PC-3 (cell line): Measurements from ENCODE around the gene DENND5B. TPM values are rescaled to one million over a fixed set of nuclear protein-coding genes. Genes with fewer than 3 reads are reported as not detected.
"Not testable (repeated sequence)": the region's sequence is repeated elsewhere in the genome, so short reads cannot be mapped to it uniquely, and the experiment has no call there.

ENCODE experiments used
- ATAC-seq: fragments of 200-7000 bp; cut with Tn5 transposase; 2 replicates; pipeline ENCODE4 v1.9.1; 2020; ENCODE audit warnings: mild to moderate bottlenecking, moderate library complexity
- BruUV-seq: library from RNA; stranded (reverse); fragments of 400-500 nt; replicated peaks from 2 replicates; lab custom pipeline; 2021; lab: Mats Ljungman, UMichigan
- CTCF ChIA-PET: fragments of 300-600 bp; sonication (Branson Sonifier 250); formaldehyde crosslinking; loops from one replicate; lab custom pipeline; 2022; ENCODE audit warnings: antibody characterized with exemption; lab: Charles Lee
- POLR2A ChIA-PET: fragments of 300-600 bp; sonication (Branson Sonifier 250); formaldehyde crosslinking; loops from one replicate; lab custom pipeline; 2022; ENCODE audit warnings: antibody characterized with exemption; ENCODE audit not compliant: unreplicated experiment; lab: Charles Lee
- DNase-seq: peaks from one replicate; pipeline ENCODE4 v3.0.0-alpha.2; 2015
- H2AFZ ChIP-seq: fragments of 300-600 bp; sonication (generic); 2 replicates; pipeline ENCODE4 v1.6.0; 2016; ENCODE audit warnings: antibody characterized with exemption, low read length
- H3F3A ChIP-seq: fragments of 300-600 bp; sonication (generic); one replicate; pipeline ENCODE4 v1.6.0; 2017; ENCODE audit warnings: antibody characterized with exemption, low read length, control low read depth, mild to moderate bottlenecking; ENCODE audit not compliant: unreplicated experiment
- H3K27ac ChIP-seq: fragments of 300-600 bp; sonication (generic); 2 replicates; pipeline ENCODE4 v1.5.1; 2016; ENCODE audit warnings: mild to moderate bottlenecking, low read length
- H3K27me3 ChIP-seq: fragments of 300-600 bp; sonication (generic); 2 replicates; pipeline ENCODE4 v1.6.1; 2016; ENCODE audit warnings: low read length, mixed read lengths
- H3K36me3 ChIP-seq: fragments of 300-600 bp; sonication (generic); 2 replicates; pipeline ENCODE4 v1.6.1; 2016; ENCODE audit warnings: low read depth, mixed run types, low read length, mixed read lengths
- H3K4me1 ChIP-seq: fragments of 300-600 bp; sonication (generic); 2 replicates; pipeline ENCODE4 v1.5.1; 2016; ENCODE audit warnings: low read length; ENCODE audit not compliant: insufficient read depth
- H3K4me2 ChIP-seq: fragments of 300-600 bp; sonication (generic); 2 replicates; pipeline ENCODE4 v1.6.0; 2016; ENCODE audit warnings: low read length
- H3K4me3 ChIP-seq: fragments of 300-600 bp; sonication (generic); 2 replicates; pipeline ENCODE4 v1.5.1; 2016; ENCODE audit warnings: mild to moderate bottlenecking, low read length, mixed read lengths
- H3K79me2 ChIP-seq: fragments of 300-600 bp; sonication (generic); 2 replicates; pipeline ENCODE4 v1.6.1; 2017; ENCODE audit warnings: low read length, mixed read lengths
- H3K9ac ChIP-seq: fragments of 300-600 bp; sonication (generic); 2 replicates; pipeline ENCODE4 v1.6.0; 2016; ENCODE audit warnings: mild to moderate bottlenecking, low read length
- H3K9me2 ChIP-seq: fragments of 300-600 bp; sonication (generic); replicated peaks from 2 replicates; pipeline ENCODE4 v1.6.1; 2016; ENCODE audit warnings: mixed run types, low read length, mixed read lengths
- H3K9me3 ChIP-seq: fragments of 300-600 bp; sonication (generic); 2 replicates; pipeline ENCODE4 v1.6.1; 2016; ENCODE audit warnings: low read length, mixed read lengths
- H4K20me1 ChIP-seq: fragments of 300-600 bp; sonication (generic); 2 replicates; pipeline ENCODE4 v1.6.1; 2016; ENCODE audit warnings: low read length, mixed read lengths
- CTCF ChIP-seq: fragments of 300-600 bp; sonication (generic); conservative IDR thresholded peaks from 2 replicates; pipeline ENCODE4 v1.5.1; 2017; ENCODE audit warnings: antibody characterized with exemption, low read depth, mild to moderate bottlenecking, low read length
- EZH2 ChIP-seq: fragments of 300-600 bp; sonication (generic); IDR thresholded peaks from one replicate; pipeline ENCODE4 v1.6.1; 2017; ENCODE audit warnings: antibody characterized with exemption, mild to moderate bottlenecking, low read length; ENCODE audit not compliant: unreplicated experiment
- EZH2phosphoT487 ChIP-seq: fragments of 300-600 bp; sonication (generic); IDR thresholded peaks from 2 replicates; pipeline ENCODE4 v1.6.1; 2018; ENCODE audit warnings: mild to moderate bottlenecking, antibody characterized with exemption, low read length, borderline replicate concordance
- intact Hi-C: fragments of 100-400 bp; cut with micrococcal nuclease; formaldehyde crosslinking; loops from 2 replicates; pipeline ENCODE4 v1.9.0; 2023
- total RNA-seq: library from RNA; depleted of rRNA; stranded (reverse); fragments of >200 nt; gene quantifications from 2 replicates; pipeline ENCODE4 v1.2.3, GENCODE V29; 2014

The DENND5B gene
- total RNA-seq, 1 experiment from 2014 or later: 4.2 TPM

GRCh38 chr12:31386364-31386777, 204.6 kb downstream of the DENND5B start:
- no peaks in the 10 kb centered on the region for H3K27me3 ChIP-seq
- no peak for TF ChIP-seq EZH2
- TF ChIP-seq EZH2phosphoT487: no peak
- no peak for TF ChIP-seq CTCF
- no peak overlapping the region for H3K27ac ChIP-seq
- H3K9me2 ChIP-seq: no peaks in the 10 kb centered on the region
- H3K4me2 ChIP-seq: no peak overlapping the region
- no peak overlapping the region for H3K4me3 ChIP-seq
- no peaks in the 10 kb centered on the region for H3K4me1 ChIP-seq
- H3K9ac ChIP-seq: no peak overlapping the region
- intact Hi-C loops: no loop called here
- ChIA-PET POLR2A (no interaction called here), CTCF (no interaction called here)
- ATAC-seq (no peak), DNase-seq (no peak)
- BruUV-seq: no TSS peak
- no peaks in the 10 kb centered on the region for H3K36me3 ChIP-seq
- H3F3A ChIP-seq: no peaks in the 10 kb centered on the region
- no peak overlapping the region for H2AFZ ChIP-seq
- no peaks in the 10 kb centered on the region for H3K9me3 ChIP-seq
- no peaks in the 10 kb centered on the region for H3K79me2 ChIP-seq
- H4K20me1 ChIP-seq: no peaks in the 10 kb centered on the region

GRCh38 chr12:31377210-31377609, 213.7 kb downstream of the DENND5B start:
- DNase-seq, H3K36me3 ChIP-seq, H4K20me1 ChIP-seq, H3K9ac ChIP-seq, H3K9me3 ChIP-seq, H3K9me2 ChIP-seq, H3K4me2 ChIP-seq, POLR2A ChIA-PET, ATAC-seq, H3K27me3 ChIP-seq, H3K79me2 ChIP-seq, H3K4me3 ChIP-seq, BruUV-seq, H2AFZ ChIP-seq, H3K4me1 ChIP-seq, H3K27ac ChIP-seq, H3F3A ChIP-seq, intact Hi-C loops: not testable (repeated sequence)
- CTCF ChIA-PET: interaction anchor here (1.0 kb wide), 1 partner anchor 125 kb away, joined by 3 read pairs; no protein-coding TSS in a partner anchor

GRCh38 chr12:31375422-31375821, 215.5 kb downstream of the DENND5B start:
- ATAC-seq, intact Hi-C loops, BruUV-seq, POLR2A ChIA-PET, H3K9ac ChIP-seq, H3K27ac ChIP-seq, CTCF ChIA-PET, H3K4me1 ChIP-seq, H3K36me3 ChIP-seq, H3K4me2 ChIP-seq, H3K4me3 ChIP-seq, H3F3A ChIP-seq, H3K9me2 ChIP-seq, H3K79me2 ChIP-seq, H3K27me3 ChIP-seq, H4K20me1 ChIP-seq, H2AFZ ChIP-seq, DNase-seq, H3K9me3 ChIP-seq: not testable (repeated sequence)

- H4K20me1 ChIP-seq: no peaks in the 10 kb centered on the region
- BruUV-seq: no TSS peak
- no peak overlapping the region for H3K4me3 ChIP-seq
- CTCF ChIA-PET: no interaction called here
- no peaks in the 10 kb centered on the region for H3K4me1 ChIP-seq
- H3K79me2 ChIP-seq: no peaks in the 10 kb centered on the region
- H3K36me3 ChIP-seq: no peaks in the 10 kb centered on the region
- DNase-seq (no peak), ATAC-seq (no peak)
- no peaks in the 10 kb centered on the region for H3K27me3 ChIP-seq
- no peak overlapping the region for H3K9ac ChIP-seq
- no peaks in the 10 kb centered on the region for H3F3A ChIP-seq
- POLR2A ChIA-PET: no interaction called here
- H3K4me2 ChIP-seq: no peak overlapping the region
- intact Hi-C loops: no loop called here
- no peaks in the 10 kb centered on the region for H3K9me2 ChIP-seq
- H3K9me3 ChIP-seq: no peaks in the 10 kb centered on the region
- no peak for TF ChIP-seq CTCF
- TF ChIP-seq EZH2: no peak
- TF ChIP-seq EZH2phosphoT487: no peak
- no peak overlapping the region for H2AFZ ChIP-seq
- H3K27ac ChIP-seq: no peak overlapping the region
Measured at GRCh38 chr12:31371256-31371620, 219.7 kb downstream of the DENND5B start.
